CD4-positive, CD25-positive, alpha-beta regulatory T cell (primary cell): ENCODE results near the gene GOLGA8T. TPM values are rescaled to one million over a fixed set of nuclear protein-coding genes. Genes with fewer than 3 reads are reported as not detected.
"Not testable (repeated sequence)": the region's sequence is repeated elsewhere in the genome, so short reads cannot be mapped to it uniquely, and the experiment has no call there.

Experiments
- ATAC-seq, 2 donors: fragments of 150-1000 bp; cut with Tn5 transposase; one replicate each; pipeline ENCODE4 v1.10.0; 2021; ENCODE audit warnings: low read depth in 2 of 2, moderate number of reproducible peaks in 2 of 2, moderate library complexity in 1 of 2
- DNase-seq, 3 donors: peaks; one replicate each; pipeline versions ENCODE4 v3.0.0 to v3.0.0-alpha.2; 2012 to 2022; ENCODE audit warnings: mixed read lengths in 1 of 3
- H3K27ac ChIP-seq: one replicate; pipeline ENCODE4 v1.7.0; 2013; ENCODE audit warnings: mild to moderate bottlenecking, low read length; ENCODE audit not compliant: insufficient read depth, poor library complexity, severe bottlenecking
- H3K27me3 ChIP-seq: one replicate; pipeline ENCODE4 v1.7.0; 2013; ENCODE audit warnings: low read length; ENCODE audit not compliant: control insufficient read depth, insufficient read depth
- H3K36me3 ChIP-seq: one replicate; pipeline ENCODE4 v1.7.0; 2013; ENCODE audit warnings: mild to moderate bottlenecking, low read length, moderate library complexity; ENCODE audit not compliant: control insufficient read depth, insufficient read depth
- H3K4me1 ChIP-seq: 2 replicates; pipeline ENCODE4 v1.7.0; 2013; ENCODE audit warnings: mild to moderate bottlenecking, low read length; ENCODE audit not compliant: insufficient read depth, control insufficient read depth, poor library complexity, severe bottlenecking
- H3K4me3 ChIP-seq: one replicate; pipeline ENCODE4 v1.7.0; 2013; ENCODE audit warnings: low read depth, mild to moderate bottlenecking, low read length, moderate library complexity
- H3K9me3 ChIP-seq, 2 experiments: 1 replicate in 1 of 2; 2 replicates in 1 of 2; pipeline ENCODE4 v1.7.0; 2013; ENCODE audit warnings: low read length in 2 of 2, mild to moderate bottlenecking in 1 of 2, moderate library complexity in 1 of 2; ENCODE audit not compliant: control insufficient read depth in 2 of 2
- H3K27ac Mint-ChIP-seq, 3 donors: one replicate each; pipeline ENCODE4 v1.8.0; 2020 to 2022; ENCODE audit warnings: mild to moderate bottlenecking in 3 of 3, mixed read lengths in 3 of 3, moderate library complexity in 2 of 3
- H3K27me3 Mint-ChIP-seq: one replicate; pipeline ENCODE4 v1.8.0; 2022; ENCODE audit warnings: mild to moderate bottlenecking, mixed read lengths
- H3K36me3 Mint-ChIP-seq: one replicate; pipeline ENCODE4 v1.8.0; 2020; ENCODE audit warnings: mixed read lengths
- H3K4me1 Mint-ChIP-seq, 4 donors: one replicate each; pipeline ENCODE4 v1.8.0; 2020 to 2022; ENCODE audit warnings: mixed read lengths in 4 of 4, mild to moderate bottlenecking in 1 of 4
- H3K4me3 Mint-ChIP-seq, 4 donors: one replicate each; pipeline ENCODE4 v1.8.0; 2020 to 2022; ENCODE audit warnings: mild to moderate bottlenecking in 4 of 4, mixed read lengths in 4 of 4, moderate library complexity in 3 of 4
- H3K9me3 Mint-ChIP-seq, 7 donors: one replicate each; pipeline ENCODE4 v1.8.0; 2020 to 2022; ENCODE audit warnings: mixed read lengths in 7 of 7, mild to moderate bottlenecking in 3 of 7, moderate library complexity in 2 of 7
- polyA plus RNA-seq, 4 donors: library from polyadenylated mRNA; unstranded; fragments of 300-500 nt; fragmentation: Illumina TruSeq; gene quantifications; one replicate each; pipeline ENCODE4 v1.2.3, GENCODE V29; 2021
- total RNA-seq: library from RNA; stranded (reverse); gene quantifications from one replicate; pipeline ENCODE4 v1.2.3, GENCODE V29; 2022

The GOLGA8T gene
- total and polyA plus RNA-seq, 5 donors from 2014 or later: not detected

- H3K9me3 ChIP-seq, H3K27me3 ChIP-seq, H3K27ac ChIP-seq, H3K9me3 Mint-ChIP-seq, H3K27me3 Mint-ChIP-seq, H3K4me1 ChIP-seq, H3K36me3 Mint-ChIP-seq, H3K36me3 ChIP-seq, ATAC-seq, DNase-seq, H3K4me1 Mint-ChIP-seq, H3K4me3 Mint-ChIP-seq, H3K4me3 ChIP-seq, H3K27ac Mint-ChIP-seq: not testable (repeated sequence)
These were observed 58.0 kb downstream of the GOLGA8T start for GRCh38 chr15:30192892-30193291.

Other genes starting within 250 kb of the GOLGA8T start
- not detected for gene GOLGA8J, start 52.1 kb upstream of the GOLGA8T start, total RNA-seq
- gene GOLGA8J, start 52.1 kb upstream of the GOLGA8T start, polyA plus RNA-seq: not detected